ENCODE measurements around the gene KCNJ16.

KCNJ16 gene

GRCh38 chr17:70074956-70075355 lies at the start of gene KCNJ16:
TSS of gene KCNJ16 (plus strand) at chr17:70075225. CDS start at chr17:70132088, 56,863 bp downstream.
- no peak for TF ChIP-seq CTCF (IDR thresholded peaks at IDR 0.05; ENCODE audit: low read depth, low read length, missing control alignments)
- Histone ChIP-seq H3K4me3 (ENCODE audit: low read depth, low read length) (no peak within 1 kb of the TSS), H3K36me3 (replicated peaks) (no peaks in the 10 kb centered on the region), H3K27me3 (replicated peaks) (no peaks in the 10 kb centered on the region), H3K27ac (no peak within 1 kb of the TSS)
- DNase-seq: no peak
- in situ Hi-C loops (cut with HindIII; ENCODE audit: low pct_ligation_motif_present, low sequenced_read_pairs): no loop called here

DNA sequence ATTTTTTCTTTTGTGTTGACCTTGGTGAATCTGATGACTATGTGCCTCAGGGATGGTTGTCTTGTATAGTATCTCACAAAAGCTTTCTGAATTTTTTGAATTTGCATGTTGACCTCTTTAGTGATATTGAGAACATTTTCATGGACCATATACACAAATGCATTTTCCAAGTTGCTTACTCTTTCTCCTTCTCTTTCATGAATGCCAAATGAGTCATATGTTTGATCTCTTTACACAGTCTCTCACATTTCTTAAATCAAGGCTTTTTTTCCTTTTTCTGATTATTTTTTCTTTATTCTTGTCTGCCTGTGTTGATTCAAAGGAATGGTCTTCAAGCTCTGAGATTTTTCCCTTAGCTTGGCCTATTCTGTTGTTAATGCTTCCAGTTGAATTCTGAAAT lies 46.6 kb upstream of the KCNJ16 start:
- TF ChIP-seq CTCF (IDR thresholded peaks at IDR 0.05; ENCODE audit: low read depth, low read length, missing control alignments): no peak
- no peak overlapping the region for H3K27ac ChIP-seq
- no peak for DNase-seq
- no peaks in the 10 kb centered on the region for H3K36me3 ChIP-seq (replicated peaks)
- no peak overlapping the region for H3K4me3 ChIP-seq (ENCODE audit: low read depth, low read length)
- H3K27me3 ChIP-seq (replicated peaks): no peaks in the 10 kb centered on the region
- in situ Hi-C loops (cut with HindIII; ENCODE audit: low pct_ligation_motif_present, low sequenced_read_pairs): no loop called here

GRCh38 chr17:70028978-70029767 lies 45.9 kb upstream of the KCNJ16 start:
- no peaks in the 10 kb centered on the region for H3K36me3 ChIP-seq (replicated peaks)
- no peak for DNase-seq
- no peaks in the 10 kb centered on the region for H3K27me3 ChIP-seq (replicated peaks)
- H3K4me3 ChIP-seq (ENCODE audit: low read depth, low read length): no peak overlapping the region
- no peak overlapping the region for H3K27ac ChIP-seq
- in situ Hi-C loops (cut with HindIII; ENCODE audit: low pct_ligation_motif_present, low sequenced_read_pairs): no loop called here
- TF ChIP-seq CTCF (IDR thresholded peaks at IDR 0.05; ENCODE audit: low read depth, low read length, missing control alignments): no peak

DNA sequence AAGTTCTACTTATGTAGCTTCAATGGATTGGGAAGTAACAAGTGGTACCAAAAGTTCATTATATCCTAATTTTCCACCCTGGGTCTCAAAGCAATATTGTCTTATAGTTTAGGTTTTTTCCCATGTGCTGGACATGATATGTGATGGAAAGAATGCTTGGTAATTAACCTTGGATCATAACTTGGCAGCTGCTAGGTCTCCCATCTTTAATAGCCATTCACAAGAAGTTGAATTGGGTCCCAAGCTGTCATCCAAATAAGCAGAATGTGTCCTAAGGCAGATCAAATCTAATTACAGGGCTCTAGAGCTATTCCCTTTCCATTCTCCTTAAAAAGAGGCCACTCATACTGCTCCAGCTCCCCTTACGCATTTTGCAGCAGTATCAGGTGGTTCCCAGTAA lies 44.7 kb upstream of the KCNJ16 start:
- Histone ChIP-seq H3K27me3 (replicated peaks) (no peaks in the 10 kb centered on the region), H3K27ac (no peak overlapping the region), H3K4me3 (ENCODE audit: low read depth, low read length) (no peak overlapping the region), H3K36me3 (replicated peaks) (no peaks in the 10 kb centered on the region)
- no peak for DNase-seq
- no peak for TF ChIP-seq CTCF (IDR thresholded peaks at IDR 0.05; ENCODE audit: low read depth, low read length, missing control alignments)
- in situ Hi-C loops (cut with HindIII; ENCODE audit: low pct_ligation_motif_present, low sequenced_read_pairs): no loop called here

DNA sequence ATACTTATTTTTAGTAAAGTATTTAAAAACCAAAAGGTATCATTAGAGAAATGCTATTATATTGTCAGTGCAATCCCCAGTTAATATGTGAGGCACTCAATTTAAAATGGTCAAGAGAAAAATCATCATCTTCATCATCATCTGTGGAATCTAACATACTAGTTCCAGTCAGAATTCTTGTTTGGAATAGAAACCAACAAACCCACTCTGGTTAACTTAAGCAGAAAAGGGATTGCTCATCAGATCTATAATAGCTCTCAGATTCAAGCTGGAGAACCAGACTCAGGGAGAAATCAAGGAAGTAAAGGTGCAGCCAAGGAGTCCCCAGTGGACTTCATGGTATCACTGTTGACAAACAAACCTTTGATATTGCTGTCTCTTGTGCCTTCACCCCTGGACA lies 43.7 kb upstream of the KCNJ16 start:
- no peak for DNase-seq
- Histone ChIP-seq H3K4me3 (ENCODE audit: low read depth, low read length) (no peak overlapping the region), H3K27ac (no peak overlapping the region), H3K36me3 (replicated peaks) (no peaks in the 10 kb centered on the region), H3K27me3 (replicated peaks) (no peaks in the 10 kb centered on the region)
- no peak for TF ChIP-seq CTCF (IDR thresholded peaks at IDR 0.05; ENCODE audit: low read depth, low read length, missing control alignments)
- in situ Hi-C loops (cut with HindIII; ENCODE audit: low pct_ligation_motif_present, low sequenced_read_pairs): no loop called here

GRCh38 chr17:70033165-70033564 lies 41.9 kb upstream of the KCNJ16 start:
- Histone ChIP-seq H3K36me3 (replicated peaks) (no peaks in the 10 kb centered on the region), H3K27me3 (replicated peaks) (no peaks in the 10 kb centered on the region), H3K4me3 (ENCODE audit: low read depth, low read length) (no peak overlapping the region), H3K27ac (no peak overlapping the region)
- TF ChIP-seq CTCF (IDR thresholded peaks at IDR 0.05; ENCODE audit: low read depth, low read length, missing control alignments): no peak
- no peak for DNase-seq
- in situ Hi-C loops (cut with HindIII; ENCODE audit: low pct_ligation_motif_present, low sequenced_read_pairs): no loop called here
